ENCODE data around the gene RGS6.

Gene RGS6

GRCh38 chr14:72568296-72568992 is 636.2 kb downstream of the RGS6 start:
- Histone ChIP-seq H3K9ac (ENCODE audit: low read length) (no peak overlapping the region), H3K27ac (ENCODE audit: low read length) (no peak overlapping the region), H3K9me3 (ENCODE audit: control insufficient read depth, low read depth, low read length) (no peaks in the 10 kb centered on the region), H3K36me3 (ENCODE audit: control insufficient read depth, low read depth, low read length) (no peaks in the 10 kb centered on the region), H3K4me3 (ENCODE audit: low read length) (no peak overlapping the region), H3K4me1 (ENCODE audit: control insufficient read depth, low read depth, low read length) (no peaks in the 10 kb centered on the region), H3K27me3 (ENCODE audit: control insufficient read depth, insufficient read depth, low read length) (no peaks in the 10 kb centered on the region)

GRCh38 chr14:72573725-72574417 is 641.6 kb downstream of the RGS6 start:
- Histone ChIP-seq H3K9ac (ENCODE audit: low read length) (no peak overlapping the region), H3K4me1 (ENCODE audit: control insufficient read depth, low read depth, low read length) (no peaks in the 10 kb centered on the region), H3K27ac (ENCODE audit: low read length) (no peak overlapping the region), H3K36me3 (ENCODE audit: control insufficient read depth, low read depth, low read length) (no peaks in the 10 kb centered on the region), H3K9me3 (ENCODE audit: control insufficient read depth, low read depth, low read length) (no peaks in the 10 kb centered on the region), H3K4me3 (ENCODE audit: low read length) (no peak overlapping the region), H3K27me3 (ENCODE audit: control insufficient read depth, insufficient read depth, low read length) (no peaks in the 10 kb centered on the region)

- Histone ChIP-seq H3K9ac (ENCODE audit: low read length) (no peak overlapping the region), H3K36me3 (ENCODE audit: control insufficient read depth, low read depth, low read length) (no peaks in the 10 kb centered on the region), H3K9me3 (ENCODE audit: control insufficient read depth, low read depth, low read length) (no peaks in the 10 kb centered on the region), H3K4me1 (ENCODE audit: control insufficient read depth, low read depth, low read length) (no peaks in the 10 kb centered on the region), H3K27me3 (ENCODE audit: control insufficient read depth, insufficient read depth, low read length) (no peaks in the 10 kb centered on the region), H3K27ac (ENCODE audit: low read length) (no peak overlapping the region), H3K4me3 (ENCODE audit: low read length) (no peak overlapping the region)
These were observed 642.5 kb downstream of the RGS6 start for GRCh38 chr14:72574715-72575114.

- no peak overlapping the region for H3K4me3 ChIP-seq (ENCODE audit: low read length)
- no peaks in the 10 kb centered on the region for H3K27me3 ChIP-seq (ENCODE audit: control insufficient read depth, insufficient read depth, low read length)
- H3K9ac ChIP-seq (ENCODE audit: low read length) = no peak overlapping the region
- H3K27ac ChIP-seq (ENCODE audit: low read length) = no peak overlapping the region
- H3K36me3 ChIP-seq (ENCODE audit: control insufficient read depth, low read depth, low read length) = no peaks in the 10 kb centered on the region
- H3K4me1 ChIP-seq (ENCODE audit: control insufficient read depth, low read depth, low read length) = no peaks in the 10 kb centered on the region
- no peaks in the 10 kb centered on the region for H3K9me3 ChIP-seq (ENCODE audit: control insufficient read depth, low read depth, low read length)
These were observed 644.0 kb downstream of the RGS6 start for GRCh38 chr14:72576258-72576657.

- H3K4me1 ChIP-seq (ENCODE audit: control insufficient read depth, low read depth, low read length) = no peaks in the 10 kb centered on the region
- H3K9ac ChIP-seq (ENCODE audit: low read length) = no peak overlapping the region
- no peaks in the 10 kb centered on the region for H3K9me3 ChIP-seq (ENCODE audit: control insufficient read depth, low read depth, low read length)
- H3K27me3 ChIP-seq (ENCODE audit: control insufficient read depth, insufficient read depth, low read length) = no peaks in the 10 kb centered on the region
- H3K36me3 ChIP-seq (ENCODE audit: control insufficient read depth, low read depth, low read length) = no peaks in the 10 kb centered on the region
- no peak overlapping the region for H3K4me3 ChIP-seq (ENCODE audit: low read length)
- no peak overlapping the region for H3K27ac ChIP-seq (ENCODE audit: low read length)
These were observed 645.3 kb downstream of the RGS6 start for GRCh38 chr14:72577521-72577920.

- Histone ChIP-seq H3K36me3 (ENCODE audit: control insufficient read depth, low read depth, low read length) (no peaks in the 10 kb centered on the region), H3K9me3 (ENCODE audit: control insufficient read depth, low read depth, low read length) (no peaks in the 10 kb centered on the region), H3K27ac (ENCODE audit: low read length) (no peak overlapping the region), H3K27me3 (ENCODE audit: control insufficient read depth, insufficient read depth, low read length) (no peaks in the 10 kb centered on the region), H3K4me1 (ENCODE audit: control insufficient read depth, low read depth, low read length) (no peaks in the 10 kb centered on the region), H3K4me3 (ENCODE audit: low read length) (no peak overlapping the region), H3K9ac (ENCODE audit: low read length) (no peak overlapping the region)
These were observed 646.3 kb downstream of the RGS6 start for GRCh38 chr14:72578514-72578913.

- Histone ChIP-seq H3K9me3 (ENCODE audit: control insufficient read depth, low read depth, low read length) (no peaks in the 10 kb centered on the region), H3K36me3 (ENCODE audit: control insufficient read depth, low read depth, low read length) (no peaks in the 10 kb centered on the region), H3K9ac (ENCODE audit: low read length) (no peak overlapping the region), H3K27ac (ENCODE audit: low read length) (no peak overlapping the region), H3K27me3 (ENCODE audit: control insufficient read depth, insufficient read depth, low read length) (no peaks in the 10 kb centered on the region), H3K4me1 (ENCODE audit: control insufficient read depth, low read depth, low read length) (no peaks in the 10 kb centered on the region), H3K4me3 (ENCODE audit: low read length) (no peak overlapping the region)
These were observed 650.4 kb downstream of the RGS6 start for GRCh38 chr14:72582582-72582981.

- Histone ChIP-seq H3K4me3 (ENCODE audit: low read length) (no peak overlapping the region), H3K27me3 (ENCODE audit: control insufficient read depth, insufficient read depth, low read length) (no peaks in the 10 kb centered on the region), H3K36me3 (ENCODE audit: control insufficient read depth, low read depth, low read length) (no peaks in the 10 kb centered on the region), H3K9me3 (ENCODE audit: control insufficient read depth, low read depth, low read length) (no peaks in the 10 kb centered on the region), H3K9ac (ENCODE audit: low read length) (no peak overlapping the region), H3K4me1 (ENCODE audit: control insufficient read depth, low read depth, low read length) (no peaks in the 10 kb centered on the region), H3K27ac (ENCODE audit: low read length) (no peak overlapping the region)
These were observed 651.4 kb downstream of the RGS6 start for GRCh38 chr14:72583316-72584272.

GRCh38 chr14:72588521-72588920 is 656.3 kb downstream of the RGS6 start:
- no peak overlapping the region for H3K4me3 ChIP-seq (ENCODE audit: low read length)
- no peak overlapping the region for H3K27ac ChIP-seq (ENCODE audit: low read length)
- no peaks in the 10 kb centered on the region for H3K36me3 ChIP-seq (ENCODE audit: control insufficient read depth, low read depth, low read length)
- no peaks in the 10 kb centered on the region for H3K4me1 ChIP-seq (ENCODE audit: control insufficient read depth, low read depth, low read length)
- no peaks in the 10 kb centered on the region for H3K9me3 ChIP-seq (ENCODE audit: control insufficient read depth, low read depth, low read length)
- H3K27me3 ChIP-seq (ENCODE audit: control insufficient read depth, insufficient read depth, low read length) = no peaks in the 10 kb centered on the region
- no peak overlapping the region for H3K9ac ChIP-seq (ENCODE audit: low read length)

- no peak overlapping the region for H3K27ac ChIP-seq (ENCODE audit: low read length)
- no peaks in the 10 kb centered on the region for H3K36me3 ChIP-seq (ENCODE audit: control insufficient read depth, low read depth, low read length)
- no peak overlapping the region for H3K4me3 ChIP-seq (ENCODE audit: low read length)
- no peaks in the 10 kb centered on the region for H3K9me3 ChIP-seq (ENCODE audit: control insufficient read depth, low read depth, low read length)
- H3K4me1 ChIP-seq (ENCODE audit: control insufficient read depth, low read depth, low read length) = no peaks in the 10 kb centered on the region
- no peak overlapping the region for H3K9ac ChIP-seq (ENCODE audit: low read length)
- H3K27me3 ChIP-seq (ENCODE audit: control insufficient read depth, insufficient read depth, low read length) = no peaks in the 10 kb centered on the region
These were observed 657.4 kb downstream of the RGS6 start for GRCh38 chr14:72589652-72590051.

GRCh38 chr14:72590577-72590976 is 658.3 kb downstream of the RGS6 start:
- H3K36me3 ChIP-seq (ENCODE audit: control insufficient read depth, low read depth, low read length) = no peaks in the 10 kb centered on the region
- no peaks in the 10 kb centered on the region for H3K4me1 ChIP-seq (ENCODE audit: control insufficient read depth, low read depth, low read length)
- H3K9me3 ChIP-seq (ENCODE audit: control insufficient read depth, low read depth, low read length) = no peaks in the 10 kb centered on the region
- H3K9ac ChIP-seq (ENCODE audit: low read length) = no peak overlapping the region
- H3K27ac ChIP-seq (ENCODE audit: low read length) = no peak overlapping the region
- no peak overlapping the region for H3K4me3 ChIP-seq (ENCODE audit: low read length)
- H3K27me3 ChIP-seq (ENCODE audit: control insufficient read depth, insufficient read depth, low read length) = no peaks in the 10 kb centered on the region
